ENCODE data around the gene TMEM129.

Gene TMEM129

DNA sequence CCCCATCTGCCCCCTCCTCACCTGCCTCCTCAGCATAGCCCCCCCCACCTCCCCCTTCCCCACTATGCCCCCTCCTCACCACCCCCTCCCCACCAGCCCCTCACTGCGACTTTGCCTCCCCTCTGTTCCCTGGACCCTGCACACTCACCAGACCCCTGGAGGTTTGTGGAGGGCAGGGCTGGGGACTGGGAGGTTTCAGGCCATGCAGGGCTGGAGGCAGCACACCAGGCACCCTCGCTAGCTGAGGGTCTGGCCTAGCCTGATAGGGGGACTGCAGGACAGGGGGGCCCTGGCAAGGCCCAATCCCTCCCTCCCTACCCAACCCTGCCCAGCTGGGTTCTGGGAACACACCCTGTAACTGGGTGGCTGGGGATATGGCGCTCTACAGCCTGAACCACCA is 28.2 kb upstream of the TMEM129 start:
- TF ChIP-seq, protein P1, sequence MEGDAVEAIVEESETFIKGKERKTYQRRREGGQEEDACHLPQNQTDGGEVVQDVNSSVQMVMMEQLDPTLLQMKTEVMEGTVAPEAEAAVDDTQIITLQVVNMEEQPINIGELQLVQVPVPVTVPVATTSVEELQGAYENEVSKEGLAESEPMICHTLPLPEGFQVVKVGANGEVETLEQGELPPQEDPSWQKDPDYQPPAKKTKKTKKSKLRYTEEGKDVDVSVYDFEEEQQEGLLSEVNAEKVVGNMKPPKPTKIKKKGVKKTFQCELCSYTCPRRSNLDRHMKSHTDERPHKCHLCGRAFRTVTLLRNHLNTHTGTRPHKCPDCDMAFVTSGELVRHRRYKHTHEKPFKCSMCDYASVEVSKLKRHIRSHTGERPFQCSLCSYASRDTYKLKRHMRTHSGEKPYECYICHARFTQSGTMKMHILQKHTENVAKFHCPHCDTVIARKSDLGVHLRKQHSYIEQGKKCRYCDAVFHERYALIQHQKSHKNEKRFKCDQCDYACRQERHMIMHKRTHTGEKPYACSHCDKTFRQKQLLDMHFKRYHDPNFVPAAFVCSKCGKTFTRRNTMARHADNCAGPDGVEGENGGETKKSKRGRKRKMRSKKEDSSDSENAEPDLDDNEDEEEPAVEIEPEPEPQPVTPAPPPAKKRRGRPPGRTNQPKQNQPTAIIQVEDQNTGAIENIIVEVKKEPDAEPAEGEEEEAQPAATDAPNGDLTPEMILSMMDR (IDR thresholded peaks at IDR 0.05; ENCODE audit: extremely low read depth, insufficient read depth, missing control alignments) = no peak
- in situ Hi-C loops (cut with MboI; ENCODE audit: low pct_unique_long_range_greater_than_20kb, low sequenced_read_pairs, unreplicated experiment) = loop anchor here (25.0 kb wide), 1 partner anchor 438 kb away; no protein-coding TSS in a partner anchor
- no peak for DNase-seq (ENCODE audit: low spot score)

DNA sequence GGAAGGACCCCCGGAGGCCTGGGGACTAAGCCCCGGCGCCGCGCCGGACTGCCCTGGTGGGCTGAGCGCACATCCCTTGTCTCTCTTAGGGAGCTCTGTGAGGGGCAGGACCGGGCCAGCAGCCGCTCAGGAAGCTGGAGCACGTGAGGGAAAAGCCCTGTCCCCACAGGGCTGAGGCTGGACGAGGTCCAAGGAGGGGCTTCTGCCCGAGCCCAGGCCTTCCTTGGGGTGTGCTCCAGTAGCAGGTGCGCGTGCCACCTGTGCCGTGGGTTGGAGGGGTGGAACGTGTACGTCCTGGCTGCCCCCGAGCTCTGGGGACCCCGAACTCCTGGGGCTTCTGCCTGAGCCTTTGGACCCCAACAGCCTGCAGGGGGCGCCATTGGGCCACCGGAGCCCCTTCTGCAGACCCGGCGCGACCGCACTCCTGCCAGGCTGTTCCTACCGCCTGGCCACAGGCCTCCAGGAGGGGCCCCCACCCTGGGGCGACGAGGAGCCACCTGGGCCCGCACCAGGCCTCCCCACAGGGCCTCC is 27.4 kb upstream of the TMEM129 start:
- peak; percentile 96 for DNase-seq (ENCODE audit: low spot score)
- TF ChIP-seq, protein P1 (IDR thresholded peaks at IDR 0.05; ENCODE audit: extremely low read depth, insufficient read depth, missing control alignments) = peak; percentile 88
- in situ Hi-C loops (cut with MboI; ENCODE audit: low pct_unique_long_range_greater_than_20kb, low sequenced_read_pairs, unreplicated experiment) = loop anchor here (25.0 kb wide), 1 partner anchor 439 kb away; no protein-coding TSS in a partner anchor

DNA sequence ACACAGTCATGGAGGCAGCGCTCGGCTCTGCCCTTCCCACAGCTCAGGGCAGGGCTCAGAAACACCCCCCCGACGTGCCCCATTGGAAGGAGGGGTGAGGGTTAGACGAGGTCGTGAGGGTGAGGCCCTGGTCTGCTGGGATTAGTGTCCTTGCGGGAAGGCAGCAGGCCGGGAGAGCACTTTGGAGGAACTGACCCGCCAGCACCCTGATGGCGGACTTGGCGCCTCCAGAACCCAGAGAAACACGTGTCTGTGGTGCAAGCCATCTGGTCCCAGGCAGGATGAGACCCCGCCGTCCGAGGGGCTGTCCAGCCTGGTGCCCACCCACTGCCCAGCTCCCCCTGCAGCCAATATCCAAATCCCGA is 26.5 kb upstream of the TMEM129 start:
- no peak for DNase-seq (ENCODE audit: low spot score)
- TF ChIP-seq, protein P1 (IDR thresholded peaks at IDR 0.05; ENCODE audit: extremely low read depth, insufficient read depth, missing control alignments) = no peak
- in situ Hi-C loops (cut with MboI; ENCODE audit: low pct_unique_long_range_greater_than_20kb, low sequenced_read_pairs, unreplicated experiment) = loop anchor here (25.0 kb wide), 1 partner anchor 440 kb away; no protein-coding TSS in a partner anchor

DNA sequence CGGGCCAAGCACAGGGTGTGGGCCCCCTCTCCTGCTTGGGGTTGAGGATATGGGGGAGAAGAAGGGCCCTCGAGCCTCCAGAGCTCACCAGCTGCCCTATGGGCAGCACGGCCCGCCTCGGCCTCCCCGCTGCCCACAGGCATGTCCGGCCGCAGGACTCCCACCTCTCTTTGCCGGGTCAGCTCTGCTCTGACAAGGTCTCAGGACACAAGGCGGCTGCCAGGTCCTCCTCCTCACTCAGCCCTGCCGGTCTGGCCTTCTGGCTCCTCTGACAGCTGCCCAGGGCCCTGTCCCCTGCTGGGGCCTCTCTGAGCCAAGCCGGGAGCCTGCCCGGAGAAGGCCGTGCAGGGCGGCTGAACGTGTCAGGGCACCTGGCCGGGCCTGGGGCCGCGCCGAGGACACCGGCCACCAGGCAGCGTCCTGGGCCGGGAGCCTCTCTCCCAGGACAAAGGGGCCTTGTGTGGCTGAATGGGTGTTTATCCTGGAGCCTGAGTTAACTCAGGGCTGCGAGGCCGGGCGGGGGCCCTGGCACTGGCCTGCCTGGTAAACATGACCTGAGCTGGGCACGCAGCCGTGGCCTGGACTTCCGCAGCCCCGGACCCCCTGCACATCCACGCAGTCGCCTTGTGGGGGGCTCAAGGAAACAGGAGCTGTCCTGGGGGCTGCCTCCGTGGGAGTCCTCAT is 25.9 kb upstream of the TMEM129 start:
- TF ChIP-seq, protein P1 (IDR thresholded peaks at IDR 0.05; ENCODE audit: extremely low read depth, insufficient read depth, missing control alignments) = no peak
- DNase-seq (ENCODE audit: low spot score) = no peak
- in situ Hi-C loops (cut with MboI; ENCODE audit: low pct_unique_long_range_greater_than_20kb, low sequenced_read_pairs, unreplicated experiment) = loop anchor here (25.0 kb wide), 1 partner anchor 440 kb away; no protein-coding TSS in a partner anchor

DNA sequence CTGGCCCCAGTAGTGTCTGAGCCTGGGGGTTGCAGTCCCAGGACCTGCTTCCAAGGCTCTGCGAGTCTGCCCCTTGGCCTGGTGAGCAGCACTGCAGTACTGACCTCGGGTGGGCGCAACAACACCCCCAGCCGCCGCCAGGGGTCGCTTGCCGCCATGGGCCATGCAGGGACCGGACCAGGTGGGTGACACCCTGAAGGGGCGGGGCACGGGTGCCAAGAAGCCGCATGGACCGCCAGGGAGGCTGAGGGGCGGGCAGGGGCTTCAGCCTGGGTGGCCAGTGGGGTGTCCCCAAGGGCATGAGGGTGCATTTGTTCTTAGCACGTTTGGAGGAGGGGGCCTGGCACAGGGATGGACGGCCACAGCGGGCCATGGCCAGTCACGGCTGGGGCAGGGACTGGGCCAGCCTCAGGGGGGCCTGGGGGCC is 25.2 kb upstream of the TMEM129 start:
- in situ Hi-C loops (cut with MboI; ENCODE audit: low pct_unique_long_range_greater_than_20kb, low sequenced_read_pairs, unreplicated experiment) = loop anchor here (25.0 kb wide), 1 partner anchor 441 kb away; no protein-coding TSS in a partner anchor
- DNase-seq (ENCODE audit: low spot score) = peak; percentile 89
- TF ChIP-seq, protein P1 (IDR thresholded peaks at IDR 0.05; ENCODE audit: extremely low read depth, insufficient read depth, missing control alignments) = peak; percentile 86

DNA sequence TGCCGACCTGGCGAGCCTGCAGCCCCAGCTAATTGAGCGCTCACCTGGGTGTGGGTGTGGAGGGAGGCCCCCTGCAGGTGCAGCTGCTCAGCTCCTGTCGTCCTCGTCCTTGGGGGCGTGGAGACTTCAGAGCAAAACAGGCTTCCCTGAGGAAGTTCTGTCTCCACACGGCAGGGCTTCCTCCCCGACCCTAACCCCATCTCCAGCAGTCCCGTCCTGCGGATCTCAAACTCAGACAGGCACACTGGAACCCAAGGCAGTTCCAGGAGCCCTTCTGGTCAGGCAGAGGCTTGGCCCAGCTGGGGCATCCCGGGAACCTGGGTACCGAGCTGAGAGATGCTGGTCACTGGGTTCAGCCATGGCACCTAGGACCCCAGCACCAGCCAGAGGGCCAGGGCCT is 24.6 kb upstream of the TMEM129 start:
- TF ChIP-seq, protein P1 (IDR thresholded peaks at IDR 0.05; ENCODE audit: extremely low read depth, insufficient read depth, missing control alignments) = no peak
- in situ Hi-C loops (cut with MboI; ENCODE audit: low pct_unique_long_range_greater_than_20kb, low sequenced_read_pairs, unreplicated experiment) = loop anchor here (25.0 kb wide), 1 partner anchor 442 kb away; no protein-coding TSS in a partner anchor
- no peak for DNase-seq (ENCODE audit: low spot score)

Measured in GM13977 (cell line).